Measurements from ENCODE around the gene FANCL. TPM values are rescaled to one million over a fixed set of nuclear protein-coding genes. Genes with fewer than 3 reads are reported as not detected.
"Not testable (repeated sequence)": the region's sequence is repeated elsewhere in the genome, so short reads cannot be mapped to it uniquely, and the experiment has no call there.

FANCL gene
- total RNA-seq (25.5 TPM), polyA plus RNA-seq (ENCODE audit: insufficient read depth in 1 of 8, insufficient read length in 8 of 8, low replicate concordance in 1 of 8) (10 to 100 TPM; 21.2 to 29.2 (median 25.5) TPM)
- long read RNA-seq, donor 1, partial matches to known transcripts: 0 of 2 reads
- long read RNA-seq, donor 1, other reads (novel, unspliced or antisense): 0 of 2 reads
- long read RNA-seq, donor 2: 0 reads
- long read RNA-seq, donor 3, partial matches to known transcripts: 0 of 3 reads
- long read RNA-seq, donor 3, other reads (novel, unspliced or antisense): 0 of 3 reads
- long read RNA-seq, donor 4, partial matches to known transcripts: 0 of 6 reads
- long read RNA-seq, donor 4, other reads (novel, unspliced or antisense): 0 of 6 reads
- long read RNA-seq, donor 5, transcript FANCL-201 (14 exons, 1,683 nt): major isoform, 9 of 14 reads
- long read RNA-seq, donor 5, partial matches to known transcripts: 0 of 14 reads
- long read RNA-seq, donor 5, other reads (novel, unspliced or antisense): 0 of 14 reads
- long read RNA-seq, donor 6, transcript FANCL-201 (14 exons, 1,683 nt): major isoform, 9 of 14 reads
- long read RNA-seq, donor 6, partial matches to known transcripts: 5 of 14 reads
- long read RNA-seq, donor 6, other reads (novel, unspliced or antisense): 0 of 14 reads
- long read RNA-seq, donor 7, partial matches to known transcripts: 0 of 4 reads
- long read RNA-seq, donor 7, other reads (novel, unspliced or antisense): 0 of 4 reads
- long read RNA-seq, donor 8, partial matches to known transcripts: 0 of 1 reads
- long read RNA-seq, donor 8, other reads (novel, unspliced or antisense): 0 of 1 reads
- long read RNA-seq, donor 9, partial matches to known transcripts: 0 of 5 reads
- long read RNA-seq, donor 9, other reads (novel, unspliced or antisense): 0 of 5 reads
- long read RNA-seq, donor 10, transcript FANCL-201 (14 exons, 1,683 nt): major isoform, 5 of 8 reads
- long read RNA-seq, donor 10, partial matches to known transcripts: 0 of 8 reads
- long read RNA-seq, donor 10, other reads (novel, unspliced or antisense): 0 of 8 reads
- long read RNA-seq, donor 11, transcript FANCL-201 (14 exons, 1,683 nt): major isoform, 5 of 8 reads
- long read RNA-seq, donor 11, partial matches to known transcripts: 0 of 8 reads
- long read RNA-seq, donor 11, other reads (novel, unspliced or antisense): 0 of 8 reads

DNA sequence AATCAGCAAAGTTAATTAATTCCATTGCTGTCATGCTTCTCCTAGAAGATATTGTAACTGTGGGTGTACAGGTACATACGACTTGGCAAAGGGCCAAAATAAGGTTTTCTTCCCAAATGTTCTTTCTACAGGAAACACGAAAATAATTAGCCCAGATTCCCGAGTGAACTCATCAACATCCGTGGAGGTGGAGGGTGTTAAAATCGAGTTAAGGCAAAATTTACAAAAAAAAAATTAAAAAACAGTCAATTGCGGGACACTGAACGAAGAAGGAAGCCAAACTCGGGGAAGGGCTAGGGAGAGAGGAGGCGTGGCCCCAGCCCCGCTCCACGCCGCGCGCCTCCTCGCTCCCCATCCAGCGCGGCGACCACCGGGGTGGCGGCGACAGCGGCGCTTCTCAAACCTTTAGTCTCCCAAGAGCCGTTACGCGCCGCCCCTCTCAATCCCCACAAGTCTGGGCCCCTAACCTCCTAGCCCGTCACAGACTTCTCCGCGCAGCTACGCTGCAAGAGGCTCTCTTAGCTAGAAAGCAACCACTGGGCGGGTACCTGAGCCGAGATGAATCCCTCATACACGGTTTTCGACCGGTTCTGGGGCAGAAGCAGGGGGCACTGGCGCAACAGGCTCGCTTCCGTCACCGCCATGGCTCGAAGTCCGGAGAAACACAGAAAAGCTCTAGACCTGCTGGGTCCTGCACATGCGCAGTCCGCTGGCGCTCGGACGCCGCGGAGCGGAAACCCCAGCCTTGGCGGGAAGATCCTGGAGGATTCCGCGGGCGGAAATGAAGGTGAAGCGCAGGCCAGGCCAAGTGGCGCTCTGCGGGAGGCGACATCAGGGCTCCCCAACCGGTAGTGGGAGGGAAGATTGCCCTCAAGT, at the start of gene FANCL:
FANCL (minus strand) TSS at position 656 of the 876 bp plus-strand sequence; CDS start at position 644, 12 bp downstream.
- Histone ChIP-seq H3K36me3 (ENCODE audit: control insufficient read depth, insufficient read depth, low read length) (no peaks in the 10 kb centered on the region), H3K9me3 (replicated peaks; ENCODE audit: control insufficient read depth, low read depth, low read length) (no peaks in the 10 kb centered on the region), H3K4me1 (ENCODE audit: control insufficient read depth, insufficient read depth, low read length) (peaks cover 2% of the 10 kb centered on the region), H3K27me3 (ENCODE audit: control insufficient read depth, insufficient read depth, low read length) (no peaks in the 10 kb centered on the region), H3K27ac (ENCODE audit: low read length) (peak within 1 kb of the TSS; percentile 95), H3K4me3 (ENCODE audit: low read length) (peak within 1 kb of the TSS; percentile 93)
- peak; percentile 95 for DNase-seq
- WGBS (ENCODE audit: insufficient coverage): under 1% methylated on average over 48 of the region's 59 CpGs

- WGBS (ENCODE audit: insufficient coverage): 84% methylated on average over 3 of the region's 3 CpGs
- Histone ChIP-seq H3K4me3 (ENCODE audit: low read length) (no peak overlapping the region), H3K4me1 (ENCODE audit: control insufficient read depth, insufficient read depth, low read length) (no peaks in the 10 kb centered on the region), H3K27ac (ENCODE audit: low read length) (no peak overlapping the region), H3K36me3 (ENCODE audit: control insufficient read depth, insufficient read depth, low read length) (no peaks in the 10 kb centered on the region), H3K27me3 (ENCODE audit: control insufficient read depth, insufficient read depth, low read length) (no peaks in the 10 kb centered on the region), H3K9me3 (replicated peaks; ENCODE audit: control insufficient read depth, low read depth, low read length) (no peaks in the 10 kb centered on the region)
- DNase-seq: no peak
These were observed 47.9 kb upstream of the FANCL start for GRCh38 chr2:58289029-58289428.

GRCh38 chr2:58283931-58284330, 42.8 kb upstream of the FANCL start:
- Histone ChIP-seq H3K27me3 (ENCODE audit: control insufficient read depth, insufficient read depth, low read length) (no peaks in the 10 kb centered on the region), H3K4me1 (ENCODE audit: control insufficient read depth, insufficient read depth, low read length) (no peaks in the 10 kb centered on the region), H3K4me3 (ENCODE audit: low read length) (no peak overlapping the region), H3K9me3 (replicated peaks; ENCODE audit: control insufficient read depth, low read depth, low read length) (no peaks in the 10 kb centered on the region), H3K36me3 (ENCODE audit: control insufficient read depth, insufficient read depth, low read length) (no peaks in the 10 kb centered on the region), H3K27ac (ENCODE audit: low read length) (no peak overlapping the region)
- DNase-seq: no peak

GRCh38 chr2:58275144-58275543, 34.0 kb upstream of the FANCL start:
- not testable (repeated sequence) for H3K9me3 ChIP-seq (replicated peaks; ENCODE audit: control insufficient read depth, low read depth, low read length); H3K4me3 ChIP-seq (ENCODE audit: low read length); H3K27me3 ChIP-seq (ENCODE audit: control insufficient read depth, insufficient read depth, low read length); H3K27ac ChIP-seq (ENCODE audit: low read length); DNase-seq; H3K4me1 ChIP-seq (ENCODE audit: control insufficient read depth, insufficient read depth, low read length); H3K36me3 ChIP-seq (ENCODE audit: control insufficient read depth, insufficient read depth, low read length)
- no CpG with 5 or more reads among the region's 3 CpGs for WGBS (ENCODE audit: insufficient coverage)

- Histone ChIP-seq H3K36me3 (ENCODE audit: control insufficient read depth, insufficient read depth, low read length) (no peaks in the 10 kb centered on the region), H3K27me3 (ENCODE audit: control insufficient read depth, insufficient read depth, low read length) (no peaks in the 10 kb centered on the region), H3K9me3 (replicated peaks; ENCODE audit: control insufficient read depth, low read depth, low read length) (no peaks in the 10 kb centered on the region), H3K4me1 (ENCODE audit: control insufficient read depth, insufficient read depth, low read length) (no peaks in the 10 kb centered on the region), H3K4me3 (ENCODE audit: low read length) (no peak overlapping the region), H3K27ac (ENCODE audit: low read length) (no peak overlapping the region)
- 50% methylated on average over 1 of the region's 1 CpG for WGBS (ENCODE audit: insufficient coverage)
- DNase-seq: no peak
These were observed 30.7 kb upstream of the FANCL start for GRCh38 chr2:58271826-58272225.

DNA sequence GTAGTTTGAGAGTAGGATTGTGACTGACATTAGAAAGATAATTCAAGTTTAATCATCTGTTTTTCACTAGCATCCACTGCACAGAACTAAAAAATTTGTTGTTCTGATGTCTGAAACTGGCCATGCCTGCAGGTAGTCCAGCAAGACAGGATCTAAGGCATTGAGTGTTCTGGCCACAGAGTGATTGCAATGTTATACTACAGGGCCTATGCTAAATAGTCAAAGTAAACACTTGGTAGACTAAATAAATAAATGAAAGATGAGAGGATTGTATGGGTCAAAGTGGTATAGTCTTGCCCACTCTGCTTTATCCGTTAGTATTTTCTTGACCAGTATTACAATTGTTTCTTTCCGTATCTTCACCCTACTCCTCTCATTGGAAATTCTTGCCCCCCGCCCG, 27.6 kb upstream of the FANCL start:
- no peaks in the 10 kb centered on the region for H3K4me1 ChIP-seq (ENCODE audit: control insufficient read depth, insufficient read depth, low read length)
- no peaks in the 10 kb centered on the region for H3K27me3 ChIP-seq (ENCODE audit: control insufficient read depth, insufficient read depth, low read length)
- H3K36me3 ChIP-seq (ENCODE audit: control insufficient read depth, insufficient read depth, low read length): no peaks in the 10 kb centered on the region
- no peak for DNase-seq
- no peak overlapping the region for H3K4me3 ChIP-seq (ENCODE audit: low read length)
- 68% methylated on average over 4 of the region's 4 CpGs for WGBS (ENCODE audit: insufficient coverage)
- no peak overlapping the region for H3K27ac ChIP-seq (ENCODE audit: low read length)
- H3K9me3 ChIP-seq (replicated peaks; ENCODE audit: control insufficient read depth, low read depth, low read length): no peaks in the 10 kb centered on the region

DNA sequence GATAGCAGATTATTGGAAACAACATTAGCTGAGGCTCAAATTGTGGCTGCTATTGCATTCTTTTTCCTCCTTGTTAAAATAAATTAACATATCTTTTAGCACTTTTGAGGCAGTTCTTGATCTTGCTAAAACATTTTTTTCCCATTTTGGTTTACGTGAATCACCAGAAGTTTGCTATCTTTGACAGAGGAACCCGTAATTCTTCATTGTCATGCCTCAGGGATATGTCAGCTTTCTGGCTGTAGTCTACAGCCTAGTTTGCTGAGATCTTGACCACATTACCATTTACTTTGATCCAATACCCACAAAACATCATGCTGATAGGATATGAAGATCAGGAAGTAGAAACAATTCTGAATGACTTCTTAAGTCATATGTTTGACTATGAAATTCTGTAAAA, 25.1 kb upstream of the FANCL start:
- Histone ChIP-seq H3K4me1 (ENCODE audit: control insufficient read depth, insufficient read depth, low read length) (no peaks in the 10 kb centered on the region), H3K36me3 (ENCODE audit: control insufficient read depth, insufficient read depth, low read length) (no peaks in the 10 kb centered on the region), H3K27me3 (ENCODE audit: control insufficient read depth, insufficient read depth, low read length) (no peaks in the 10 kb centered on the region), H3K4me3 (ENCODE audit: low read length) (no peak overlapping the region), H3K27ac (ENCODE audit: low read length) (no peak overlapping the region), H3K9me3 (replicated peaks; ENCODE audit: control insufficient read depth, low read depth, low read length) (no peaks in the 10 kb centered on the region)
- WGBS (ENCODE audit: insufficient coverage): 83% methylated on average over 2 of the region's 2 CpGs
- no peak for DNase-seq

DNA sequence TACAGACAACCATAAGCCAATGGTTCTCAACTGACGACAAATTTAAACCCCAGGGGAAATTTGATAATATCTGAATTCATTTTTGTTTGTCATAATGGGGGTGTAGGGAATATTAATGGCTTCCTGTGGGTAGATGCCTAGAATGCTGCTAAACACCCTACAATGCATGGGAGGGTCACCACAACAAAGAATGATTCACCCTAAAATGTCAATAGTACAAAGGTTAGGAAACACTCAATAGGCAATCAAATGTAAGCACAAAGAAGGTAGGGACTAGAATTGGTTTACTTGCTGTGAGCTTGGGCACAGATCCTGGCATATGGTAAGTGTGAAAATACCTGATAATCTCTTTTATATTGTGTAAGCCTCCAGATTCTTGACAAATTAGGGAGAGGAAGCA, 20.1 kb upstream of the FANCL start:
- Histone ChIP-seq H3K4me1 (ENCODE audit: control insufficient read depth, insufficient read depth, low read length) (no peaks in the 10 kb centered on the region), H3K4me3 (ENCODE audit: low read length) (no peak overlapping the region), H3K27me3 (ENCODE audit: control insufficient read depth, insufficient read depth, low read length) (peaks cover 2% of the 10 kb centered on the region), H3K27ac (ENCODE audit: low read length) (no peak overlapping the region), H3K36me3 (ENCODE audit: control insufficient read depth, insufficient read depth, low read length) (no peaks in the 10 kb centered on the region), H3K9me3 (replicated peaks; ENCODE audit: control insufficient read depth, low read depth, low read length) (no peaks in the 10 kb centered on the region)
- no CpG with 5 or more reads among the region's 1 CpG for WGBS (ENCODE audit: insufficient coverage)
- no peak for DNase-seq

- not testable (repeated sequence) for H3K4me3 ChIP-seq (ENCODE audit: low read length); H3K4me1 ChIP-seq (ENCODE audit: control insufficient read depth, insufficient read depth, low read length); H3K9me3 ChIP-seq (replicated peaks; ENCODE audit: control insufficient read depth, low read depth, low read length); H3K27ac ChIP-seq (ENCODE audit: low read length); H3K36me3 ChIP-seq (ENCODE audit: control insufficient read depth, insufficient read depth, low read length); DNase-seq; H3K27me3 ChIP-seq (ENCODE audit: control insufficient read depth, insufficient read depth, low read length)
- WGBS (ENCODE audit: insufficient coverage): no CpG with 5 or more reads among the region's 1 CpG
These were observed 17.3 kb upstream of the FANCL start for GRCh38 chr2:58258456-58258855.

Data from muscle of leg (tissue), 16 donors.